HG02678 (cell line): ENCODE results near the gene PAM.
"Not testable (repeated sequence)": the region's sequence is repeated elsewhere in the genome, so short reads cannot be mapped to it uniquely, and the experiment has no call there.

Source experiments
- ATAC-seq: cut with Tn5 transposase; IDR thresholded peaks from one replicate; pipeline ENCODE4 v1.9.1; 2021; ENCODE audit warnings: mild to moderate bottlenecking, moderate library complexity; ENCODE audit not compliant: unreplicated experiment

The PAM gene

DNA sequence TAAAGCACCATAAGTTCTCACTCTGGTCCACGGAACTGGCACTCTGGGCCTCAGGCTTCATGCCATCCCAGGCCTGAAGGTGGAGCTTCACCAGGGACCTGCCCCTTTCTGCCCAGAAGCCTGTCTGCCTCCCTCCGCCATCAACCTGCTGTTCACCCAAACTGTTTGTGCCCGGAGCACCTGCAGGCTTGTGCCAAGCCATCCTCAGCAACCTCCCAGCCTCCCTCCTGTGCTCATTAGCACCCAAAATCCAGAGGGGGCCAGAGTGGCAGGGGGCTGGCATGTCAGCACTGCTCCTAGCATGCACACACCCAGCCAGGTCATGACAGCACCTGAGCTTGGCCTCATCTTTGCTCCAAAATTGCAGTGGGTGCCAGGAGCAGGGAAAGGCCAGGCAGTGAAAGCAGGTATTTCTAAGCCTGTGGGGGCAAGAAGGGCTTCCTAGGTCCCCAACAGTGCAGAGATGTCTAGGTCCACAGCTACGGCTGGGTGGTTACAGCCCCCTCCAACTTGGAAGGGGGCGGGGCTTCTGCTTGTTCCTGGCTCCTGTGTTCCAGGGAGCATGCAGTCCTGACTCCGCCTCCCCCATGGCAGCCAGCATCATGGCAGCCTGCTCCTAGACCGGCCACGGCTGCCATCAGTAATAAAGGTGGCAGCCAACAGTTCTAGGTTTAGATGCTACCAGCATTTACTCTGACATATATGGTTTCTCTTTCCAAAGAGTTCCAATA lies 279.7 kb downstream of the PAM start:
- no peak for ATAC-seq

DNA sequence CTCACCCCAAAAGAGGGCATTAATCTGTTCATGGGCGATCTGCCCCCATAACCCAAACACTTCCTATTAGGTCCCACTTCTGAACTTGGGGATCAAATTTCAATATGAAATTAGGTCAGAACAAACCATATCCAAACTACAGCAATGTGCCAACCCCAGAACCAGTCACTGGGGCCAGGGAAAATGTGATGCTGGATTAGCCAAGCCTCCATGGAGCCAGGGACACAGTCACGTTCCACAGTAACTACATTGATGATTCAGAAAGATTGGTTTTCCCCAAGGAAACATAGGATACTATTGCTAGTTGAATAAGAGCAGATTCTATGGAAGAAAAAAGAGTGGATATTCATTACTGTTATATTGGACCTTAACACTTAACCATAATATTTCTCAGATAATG lies 280.6 kb downstream of the PAM start:
- ATAC-seq = no peak

DNA sequence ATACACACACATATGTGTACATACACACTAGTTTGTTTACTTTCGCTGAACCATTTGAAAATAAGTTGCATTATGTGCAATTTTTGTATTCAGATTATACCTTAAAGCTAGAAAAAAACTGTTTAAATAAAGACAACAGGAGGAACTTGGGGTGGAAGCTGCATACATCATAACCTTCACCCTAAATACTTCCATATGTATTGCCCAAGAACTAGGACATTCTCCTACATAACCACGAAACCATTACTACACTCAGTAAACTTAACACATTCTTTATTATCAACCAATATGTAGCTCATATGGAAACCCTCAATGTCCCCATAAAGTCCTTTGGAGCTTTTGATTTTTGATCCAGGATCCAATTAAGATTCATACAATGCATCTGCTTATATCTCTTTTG lies 281.5 kb downstream of the PAM start:
- no peak for ATAC-seq

- ATAC-seq = no peak
These were observed 282.8 kb downstream of the PAM start for GRCh38 chr5:103037673-103038455.

GRCh38 chr5:103041071-103041676 lies 286.1 kb downstream of the PAM start:
- ATAC-seq = no peak

DNA sequence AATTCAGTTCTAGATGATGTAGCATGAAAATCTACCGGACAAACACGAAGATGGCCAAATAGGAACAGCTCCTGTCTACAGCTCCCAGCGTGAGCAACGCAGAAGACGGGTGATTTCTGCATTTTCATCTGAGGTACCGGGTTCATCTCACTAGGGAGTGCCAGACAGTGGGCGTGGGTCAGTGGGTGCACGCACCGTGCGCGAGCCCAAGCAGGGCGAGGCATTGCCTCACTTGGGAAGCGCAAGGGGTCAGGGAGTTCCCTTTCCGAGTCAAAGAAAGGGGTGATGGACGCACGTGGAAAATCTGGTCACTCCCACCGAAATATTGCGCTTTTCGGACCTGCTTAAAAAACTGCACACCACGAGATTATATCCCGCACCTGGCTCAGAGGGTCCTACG lies 291.6 kb downstream of the PAM start:
- ATAC-seq = not testable (repeated sequence)

DNA sequence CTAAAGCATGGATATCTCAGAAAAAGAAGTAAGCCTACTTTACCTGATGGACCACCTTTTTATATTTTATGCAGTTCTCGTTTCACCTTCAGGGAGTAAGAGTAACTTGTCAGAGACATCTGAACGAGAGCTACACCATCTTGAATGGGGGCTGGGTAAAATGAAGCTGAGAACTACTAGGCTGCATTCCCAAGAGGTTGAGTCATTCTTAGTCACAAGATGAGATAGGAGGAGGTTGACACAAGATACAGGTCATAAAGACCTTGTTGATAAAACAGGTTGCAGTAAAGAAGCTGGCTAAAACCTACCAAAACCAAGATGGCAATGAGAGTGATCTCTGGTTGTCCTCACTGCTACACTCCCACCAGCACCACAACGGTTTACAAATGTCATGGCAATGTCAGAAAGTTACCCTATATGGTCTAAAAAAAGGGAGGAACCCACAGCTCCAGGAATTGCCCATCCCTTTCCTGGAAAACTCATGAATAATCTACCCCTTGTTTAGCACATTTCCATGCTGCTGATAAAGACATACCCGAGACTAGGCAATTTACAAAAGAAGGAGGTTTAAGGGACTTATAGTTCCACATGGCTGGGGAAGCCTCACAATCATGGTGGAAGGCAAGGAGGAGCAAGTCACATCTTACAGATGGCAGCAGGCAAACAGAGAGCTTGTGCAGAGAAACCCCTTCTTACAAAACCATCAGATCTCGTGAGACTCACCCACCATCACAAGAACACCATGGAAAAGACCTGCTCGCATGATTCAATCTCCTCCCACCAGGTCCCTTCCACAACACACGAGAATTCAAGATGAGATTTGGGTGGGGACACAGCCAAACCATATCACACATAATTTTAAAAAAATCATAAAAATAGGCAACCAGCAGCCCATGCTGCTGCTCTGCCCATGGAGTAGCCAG lies 302.4 kb downstream of the PAM start:
- no peak for ATAC-seq

- no peak for ATAC-seq
These were observed 304.4 kb downstream of the PAM start for GRCh38 chr5:103059525-103059924.

- ATAC-seq = no peak
These were observed 305.4 kb downstream of the PAM start for GRCh38 chr5:103060424-103060954.

- ATAC-seq = no peak
These were observed 311.2 kb downstream of the PAM start for GRCh38 chr5:103066326-103066725.

- not testable (repeated sequence) for ATAC-seq
These were observed 318.4 kb downstream of the PAM start for GRCh38 chr5:103073500-103073899.

DNA sequence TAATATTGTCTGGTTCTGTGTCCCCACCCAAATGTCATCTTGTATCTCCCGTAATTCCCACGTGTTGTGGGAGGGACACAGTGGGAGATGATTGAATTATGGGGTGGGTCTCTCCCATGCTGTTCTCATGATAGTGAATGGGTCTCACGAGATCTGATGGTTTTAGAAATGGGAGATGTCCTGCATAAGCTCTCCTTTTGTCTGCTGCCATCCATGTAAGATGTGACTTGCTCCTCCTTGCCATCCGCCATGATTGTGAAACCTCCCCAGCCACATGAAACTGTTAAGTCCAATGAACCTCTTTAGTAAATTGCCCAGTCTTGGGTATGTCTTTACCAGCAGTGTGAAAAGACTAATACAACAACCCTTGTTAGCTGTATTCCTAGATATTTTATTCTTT lies 320.3 kb downstream of the PAM start:
- ATAC-seq = no peak
